Caco-2 (cell line): ENCODE results near the gene PTGFRN. TPM values are rescaled to one million over a fixed set of nuclear protein-coding genes. Genes with fewer than 3 reads are reported as not detected.

ENCODE experiments used
- BruUV-seq: library from RNA; stranded (reverse); fragments of 400-500 nt; replicated peaks from 2 replicates; lab custom pipeline; 2021; lab: Mats Ljungman, UMichigan
- CTCF ChIA-PET: fragments of 300-600 bp; sonication (Branson Sonifier 250); formaldehyde crosslinking; loops from one replicate; lab custom pipeline; 2022; ENCODE audit warnings: antibody characterized with exemption; lab: Charles Lee
- POLR2A ChIA-PET: fragments of 300-600 bp; sonication (Branson Sonifier 250); formaldehyde crosslinking; loops from one replicate; lab custom pipeline; 2022; ENCODE audit warnings: antibody characterized with exemption; lab: Charles Lee
- DNase-seq, 2 experiments: peaks; one replicate each; pipeline versions ENCODE4 v3.0.0 to v3.0.0-alpha.2; 2020 to 2022
- H3K27me3 ChIP-seq: replicated peaks from 2 replicates; pipeline ENCODE4 v1.6.0; 2011; ENCODE audit warnings: low read length; ENCODE audit not compliant: control insufficient read depth, insufficient read depth
- H3K36me3 ChIP-seq: 2 replicates; pipeline ENCODE4 v1.5.1; 2011; ENCODE audit warnings: low read length; ENCODE audit not compliant: control insufficient read depth, insufficient read depth
- H3K4me1 ChIP-seq: fragments of 250-450 bp; sonication (Bioruptor Pico); 2 replicates; pipeline ENCODE4 v1.5.1; 2020; ENCODE audit warnings: mild to moderate bottlenecking
- H3K4me3 ChIP-seq: 2 replicates; pipeline ENCODE4 v1.5.1; 2011; ENCODE audit warnings: low read depth, mild to moderate bottlenecking, control low read depth, low read length
- H3K9me3 ChIP-seq: fragments of 250-450 bp; sonication (Bioruptor Pico); 2 replicates; pipeline ENCODE4 v1.5.1; 2020; ENCODE audit warnings: mild to moderate bottlenecking, moderate library complexity
- H3K27ac Mint-ChIP-seq: one replicate; pipeline ENCODE4 v1.8.0; 2022; ENCODE audit warnings: mixed read lengths; ENCODE audit not compliant: unreplicated experiment
- H3K27me3 Mint-ChIP-seq: one replicate; pipeline ENCODE4 v1.8.0; 2022; ENCODE audit warnings: mixed read lengths; ENCODE audit not compliant: insufficient read depth, unreplicated experiment
- H3K36me3 Mint-ChIP-seq: one replicate; pipeline ENCODE4 v1.8.0; 2022; ENCODE audit warnings: mild to moderate bottlenecking, mixed read lengths; ENCODE audit not compliant: insufficient read depth, unreplicated experiment
- H3K4me1 Mint-ChIP-seq: one replicate; pipeline ENCODE4 v1.8.0; 2022; ENCODE audit warnings: low read depth, mixed read lengths; ENCODE audit not compliant: unreplicated experiment
- H3K4me3 Mint-ChIP-seq: one replicate; pipeline ENCODE4 v1.8.0; 2022; ENCODE audit warnings: mild to moderate bottlenecking, moderate library complexity, mixed read lengths; ENCODE audit not compliant: unreplicated experiment
- H3K9me3 Mint-ChIP-seq: one replicate; pipeline ENCODE4 v1.8.0; 2022; ENCODE audit warnings: mixed read lengths; ENCODE audit not compliant: unreplicated experiment
- CTCF ChIP-seq, 2 experiments: fragments of 200-600 bp in 1 of 2; IDR thresholded peaks; 1 replicate in 1 of 2; 2 replicates in 1 of 2; pipeline versions ENCODE4 v1.5.1 to v1.8.0; 2011 to 2022; ENCODE audit warnings: antibody characterized with exemption in 1 of 2, control low read depth in 1 of 2, inconsistent platforms in 1 of 2, low read depth in 1 of 2, low read length in 1 of 2, mild to moderate bottlenecking in 1 of 2, moderate library complexity in 1 of 2; ENCODE audit not compliant: insufficient read depth in 1 of 2, severe bottlenecking in 1 of 2, unreplicated experiment in 1 of 2
- intact Hi-C: fragments of 100-400 bp; cut with micrococcal nuclease; formaldehyde crosslinking; loops from one replicate; pipeline ENCODE4 v1.10.0; 2022; ENCODE audit not compliant: unreplicated experiment
- total RNA-seq: library from RNA; stranded (reverse); gene quantifications from 2 replicates; pipeline ENCODE4 v1.2.3, GENCODE V29; 2022

Gene PTGFRN
- total RNA-seq, 1 experiment from 2014 or later = 16.2 TPM

- Histone ChIP-seq H3K9me3 (no peaks in the 10 kb centered on the region), H3K27me3 (no peaks in the 10 kb centered on the region), H3K4me1 (peaks cover 11% of the 10 kb centered on the region), H3K4me3 (no peak overlapping the region), H3K36me3 (no peaks in the 10 kb centered on the region; the same call in 1 of the 2 replicates)
- H3K4me1 Mint-ChIP-seq = peaks cover 8% of the 10 kb centered on the region
- H3K27ac Mint-ChIP-seq = no peak overlapping the region
- no peaks in the 10 kb centered on the region for H3K36me3 Mint-ChIP-seq
- intact Hi-C loops = loop anchor here (5.0 kb wide), 1 partner anchor 81 kb away; no protein-coding TSS in a partner anchor
- BruUV-seq = no TSS peak
- TF ChIP-seq CTCF (IDR thresholded peaks at IDR 0.05; ENCODE audit: insufficient read depth in 1 of 2, low read depth in 1 of 2, low read length in 1 of 2, severe bottlenecking in 1 of 2, unreplicated experiment in 1 of 2) = no peak
- H3K4me3 Mint-ChIP-seq = no peak overlapping the region
- H3K9me3 Mint-ChIP-seq = no peaks in the 10 kb centered on the region
- ChIA-PET POLR2A (no interaction called here), CTCF (no interaction called here)
- no peaks in the 10 kb centered on the region for H3K27me3 Mint-ChIP-seq
- no peak for DNase-seq
Observed at GRCh38 chr1:116923421-116923820, 13.7 kb downstream of the PTGFRN start.

- H3K4me1 ChIP-seq = peaks cover 18% of the 10 kb centered on the region
- no peaks in the 10 kb centered on the region for H3K4me1 Mint-ChIP-seq
- no peaks in the 10 kb centered on the region for H3K27me3 Mint-ChIP-seq
- H3K27ac Mint-ChIP-seq = no peak overlapping the region
- H3K36me3 ChIP-seq = no peaks in the 10 kb centered on the region; the same call in 1 of the 2 replicates
- TF ChIP-seq CTCF (IDR thresholded peaks at IDR 0.05; ENCODE audit: insufficient read depth in 1 of 2, low read depth in 1 of 2, low read length in 1 of 2, severe bottlenecking in 1 of 2, unreplicated experiment in 1 of 2) = no peak
- BruUV-seq = no TSS peak
- no peak overlapping the region for H3K4me3 Mint-ChIP-seq
- no peak for DNase-seq
- H3K36me3 Mint-ChIP-seq = no peaks in the 10 kb centered on the region
- no peaks in the 10 kb centered on the region for H3K27me3 ChIP-seq
- CTCF ChIA-PET = no interaction called here
- intact Hi-C loops = no loop called here
- H3K4me3 ChIP-seq = no peak overlapping the region
- no peaks in the 10 kb centered on the region for H3K9me3 Mint-ChIP-seq
- no peaks in the 10 kb centered on the region for H3K9me3 ChIP-seq
- POLR2A ChIA-PET = no interaction called here
Observed at GRCh38 chr1:116927049-116927798, 17.5 kb downstream of the PTGFRN start.

- Histone ChIP-seq H3K36me3 (no peaks in the 10 kb centered on the region), H3K4me3 (no peak overlapping the region), H3K9me3 (no peaks in the 10 kb centered on the region), H3K4me1 (peaks cover 21% of the 10 kb centered on the region), H3K27me3 (no peaks in the 10 kb centered on the region)
- H3K36me3 Mint-ChIP-seq = no peaks in the 10 kb centered on the region
- intact Hi-C loops = loop anchor here (5.0 kb wide), 1 partner anchor 52 kb away; no protein-coding TSS in a partner anchor
- peaks cover 7% of the 10 kb centered on the region for H3K4me1 Mint-ChIP-seq
- BruUV-seq = no TSS peak
- no peak overlapping the region for H3K27ac Mint-ChIP-seq
- no peak for DNase-seq
- H3K4me3 Mint-ChIP-seq = no peak overlapping the region
- H3K27me3 Mint-ChIP-seq = no peaks in the 10 kb centered on the region
- no peak for TF ChIP-seq CTCF (IDR thresholded peaks at IDR 0.05; ENCODE audit: insufficient read depth in 1 of 2, low read depth in 1 of 2, low read length in 1 of 2, severe bottlenecking in 1 of 2, unreplicated experiment in 1 of 2)
- ChIA-PET POLR2A (interaction anchor here (0.5 kb wide), 1 partner anchor 8 kb away, joined by 3 read pairs; no protein-coding TSS in a partner anchor), CTCF (no interaction called here)
- no peaks in the 10 kb centered on the region for H3K9me3 Mint-ChIP-seq
Observed at GRCh38 chr1:116929961-116930592, 20.4 kb downstream of the PTGFRN start.
